Measurements from ENCODE around the gene BCL11B. TPM values are rescaled to one million over a fixed set of nuclear protein-coding genes. Genes with fewer than 3 reads are reported as not detected.

The BCL11B gene
- total RNA-seq, 1 donor from 2014 or later = 2.6 TPM

DNA sequence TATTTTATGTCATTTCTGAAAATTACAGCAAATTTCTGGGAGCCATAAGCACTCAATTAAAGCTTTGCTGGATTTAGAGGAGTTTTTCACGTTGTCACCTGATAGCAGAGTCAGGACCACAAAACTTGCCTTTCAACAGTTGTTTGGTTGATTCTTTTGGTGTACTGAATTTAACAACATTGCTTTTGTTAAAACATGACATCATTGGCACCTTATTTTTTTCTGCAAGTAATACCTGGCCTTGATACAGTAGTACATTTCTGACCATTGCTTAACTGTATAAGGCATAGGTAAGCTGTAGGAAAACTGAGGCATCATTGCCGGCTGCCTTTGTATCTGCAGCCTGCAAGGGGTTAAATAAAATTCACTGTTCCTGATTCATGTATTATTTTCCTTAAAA is 4.5 kb upstream of the BCL11B start:
- no peak overlapping the region for H3K4me3 Mint-ChIP-seq (ENCODE audit: unreplicated experiment)
- no peak overlapping the region for H3K27ac Mint-ChIP-seq (ENCODE audit: unreplicated experiment)
- peaks cover 13% of the 10 kb centered on the region for H3K27me3 Mint-ChIP-seq (ENCODE audit: unreplicated experiment)
- TF ChIP-seq, protein P1, sequence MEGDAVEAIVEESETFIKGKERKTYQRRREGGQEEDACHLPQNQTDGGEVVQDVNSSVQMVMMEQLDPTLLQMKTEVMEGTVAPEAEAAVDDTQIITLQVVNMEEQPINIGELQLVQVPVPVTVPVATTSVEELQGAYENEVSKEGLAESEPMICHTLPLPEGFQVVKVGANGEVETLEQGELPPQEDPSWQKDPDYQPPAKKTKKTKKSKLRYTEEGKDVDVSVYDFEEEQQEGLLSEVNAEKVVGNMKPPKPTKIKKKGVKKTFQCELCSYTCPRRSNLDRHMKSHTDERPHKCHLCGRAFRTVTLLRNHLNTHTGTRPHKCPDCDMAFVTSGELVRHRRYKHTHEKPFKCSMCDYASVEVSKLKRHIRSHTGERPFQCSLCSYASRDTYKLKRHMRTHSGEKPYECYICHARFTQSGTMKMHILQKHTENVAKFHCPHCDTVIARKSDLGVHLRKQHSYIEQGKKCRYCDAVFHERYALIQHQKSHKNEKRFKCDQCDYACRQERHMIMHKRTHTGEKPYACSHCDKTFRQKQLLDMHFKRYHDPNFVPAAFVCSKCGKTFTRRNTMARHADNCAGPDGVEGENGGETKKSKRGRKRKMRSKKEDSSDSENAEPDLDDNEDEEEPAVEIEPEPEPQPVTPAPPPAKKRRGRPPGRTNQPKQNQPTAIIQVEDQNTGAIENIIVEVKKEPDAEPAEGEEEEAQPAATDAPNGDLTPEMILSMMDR (IDR thresholded peaks at IDR 0.05; ENCODE audit: partially characterized antibody, unreplicated experiment) = no peak
- H3K36me3 Mint-ChIP-seq (ENCODE audit: unreplicated experiment) = peaks cover 2% of the 10 kb centered on the region
- peaks cover 17% of the 10 kb centered on the region for H3K4me1 Mint-ChIP-seq (ENCODE audit: low read depth, unreplicated experiment)
- peaks cover 14% of the 10 kb centered on the region for H3K9me3 Mint-ChIP-seq (ENCODE audit: unreplicated experiment)
- DNase-seq = no peak

DNA sequence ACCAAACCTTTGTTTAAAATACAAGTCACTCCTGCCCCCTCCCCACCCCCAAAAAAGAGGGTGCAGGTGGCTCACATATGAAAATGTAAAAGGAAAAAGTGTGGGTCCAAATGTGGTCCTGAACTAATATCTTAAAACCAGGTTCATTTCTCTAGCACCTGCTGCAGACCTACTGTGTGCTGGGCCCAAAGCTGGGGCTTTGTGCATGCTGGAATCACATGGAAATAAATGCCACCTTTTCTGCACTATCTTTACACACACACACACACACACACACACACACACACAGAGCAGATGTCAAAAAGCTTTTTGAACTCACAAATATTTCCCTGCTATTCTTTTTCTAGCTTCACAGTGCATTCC is 3.2 kb upstream of the BCL11B start:
- Mint-ChIP-seq H3K4me1 (ENCODE audit: low read depth, unreplicated experiment) (peaks cover 17% of the 10 kb centered on the region), H3K9me3 (ENCODE audit: unreplicated experiment) (peaks cover 19% of the 10 kb centered on the region), H3K4me3 (ENCODE audit: unreplicated experiment) (peak overlapping the region; percentile 74), H3K36me3 (ENCODE audit: unreplicated experiment) (peaks cover 5% of the 10 kb centered on the region), H3K27ac (ENCODE audit: unreplicated experiment) (peak overlapping the region; percentile 72), H3K27me3 (ENCODE audit: unreplicated experiment) (peaks cover 15% of the 10 kb centered on the region)
- TF ChIP-seq, protein P1 (IDR thresholded peaks at IDR 0.05; ENCODE audit: partially characterized antibody, unreplicated experiment) = no peak
- DNase-seq = no peak

DNA sequence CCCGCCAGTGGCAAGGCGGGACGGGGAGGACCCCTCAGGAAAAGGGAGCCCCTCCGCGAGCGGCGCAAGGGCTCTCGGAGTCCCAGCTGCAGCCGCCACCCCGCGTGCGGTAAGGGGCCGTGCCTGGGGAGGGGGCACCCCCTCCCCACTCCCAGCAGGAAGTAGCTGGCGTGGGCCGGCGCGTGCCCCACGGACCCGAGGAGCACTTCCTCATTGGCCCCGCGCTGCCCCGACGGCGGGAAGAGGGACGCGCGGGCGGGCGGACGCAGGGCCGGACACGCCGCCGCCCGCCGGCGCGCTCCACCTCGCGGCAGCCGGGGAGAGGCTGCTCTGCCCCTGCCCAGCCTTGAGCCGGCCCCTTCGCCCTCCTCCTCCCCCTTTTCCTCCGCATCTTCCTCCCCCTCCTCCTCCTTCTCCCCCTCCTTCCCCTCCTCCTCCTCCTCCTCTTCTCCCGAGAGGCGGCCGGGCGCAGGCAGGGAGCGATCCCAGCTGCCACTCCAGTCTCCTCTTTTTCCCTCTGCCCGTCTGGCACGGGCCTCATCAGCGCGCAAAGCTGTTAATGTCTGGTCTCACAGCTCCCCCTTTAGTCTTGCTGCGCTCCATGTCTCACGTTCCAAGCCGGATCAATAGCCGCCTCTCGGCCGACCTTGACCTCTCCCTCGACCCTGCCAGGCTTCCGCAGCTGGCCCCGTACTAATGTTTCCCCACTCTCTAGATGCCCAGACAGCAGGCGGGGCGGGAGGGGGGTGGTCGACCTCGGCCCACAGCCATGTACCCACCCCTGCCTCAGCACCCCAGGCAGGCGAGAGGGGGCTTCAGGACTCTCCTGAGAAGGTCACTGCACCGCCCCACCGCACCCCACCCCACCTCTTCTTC is 2.6 kb upstream of the BCL11B start:
- Mint-ChIP-seq H3K4me1 (ENCODE audit: low read depth, unreplicated experiment) (peaks cover 17% of the 10 kb centered on the region), H3K27ac (ENCODE audit: unreplicated experiment) (peak overlapping the region; percentile 46), H3K36me3 (ENCODE audit: unreplicated experiment) (peaks cover 5% of the 10 kb centered on the region), H3K4me3 (ENCODE audit: unreplicated experiment) (peak overlapping the region; percentile 74), H3K9me3 (ENCODE audit: unreplicated experiment) (peaks cover 21% of the 10 kb centered on the region), H3K27me3 (ENCODE audit: unreplicated experiment) (peaks cover 18% of the 10 kb centered on the region)
- peak; percentile 95 for DNase-seq
- TF ChIP-seq, protein P1 (IDR thresholded peaks at IDR 0.05; ENCODE audit: partially characterized antibody, unreplicated experiment) = no peak

DNA sequence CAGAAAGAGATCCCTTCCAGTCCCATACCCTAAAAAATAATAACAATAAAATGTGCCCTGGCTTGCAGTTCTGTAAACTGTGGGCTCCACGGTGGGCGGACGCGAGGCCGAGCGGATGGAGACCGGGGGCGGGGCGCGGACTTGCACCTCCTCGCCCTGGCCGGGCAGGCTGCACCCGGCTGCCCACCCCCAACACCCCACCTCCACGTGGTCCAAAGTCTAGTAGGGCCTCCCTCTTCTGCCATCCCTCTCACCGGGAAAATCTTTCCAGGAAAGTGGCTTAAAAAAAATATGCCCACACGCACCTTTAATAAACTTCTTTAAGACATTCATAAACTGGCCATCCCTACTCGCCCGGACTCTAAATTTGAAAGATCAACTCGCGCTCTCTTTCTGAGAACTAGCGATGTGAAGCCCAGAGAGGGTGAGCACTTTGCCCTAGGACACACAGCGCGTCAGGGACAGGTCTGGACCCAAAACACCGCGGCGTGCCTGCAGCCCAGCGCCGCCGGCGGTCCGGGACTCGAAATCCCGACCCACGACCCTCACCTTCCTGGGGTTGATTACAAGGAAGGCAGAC is 1.9 kb upstream of the BCL11B start:
- TF ChIP-seq, protein P1 (IDR thresholded peaks at IDR 0.05; ENCODE audit: partially characterized antibody, unreplicated experiment) = no peak
- no peak overlapping the region for H3K27ac Mint-ChIP-seq (ENCODE audit: unreplicated experiment)
- H3K9me3 Mint-ChIP-seq (ENCODE audit: unreplicated experiment) = peaks cover 24% of the 10 kb centered on the region
- DNase-seq = peak; percentile 48
- peaks cover 5% of the 10 kb centered on the region for H3K36me3 Mint-ChIP-seq (ENCODE audit: unreplicated experiment)
- H3K4me1 Mint-ChIP-seq (ENCODE audit: low read depth, unreplicated experiment) = peaks cover 20% of the 10 kb centered on the region
- peak overlapping the region; percentile 80 for H3K4me3 Mint-ChIP-seq (ENCODE audit: unreplicated experiment)
- H3K27me3 Mint-ChIP-seq (ENCODE audit: unreplicated experiment) = peaks cover 21% of the 10 kb centered on the region

Data from glutamatergic neuron (in vitro differentiated cells).